LNCAP (cell line): ENCODE measurements around the gene SNX9.

Experiments used
- TF ChIP-seq, protein P1 (sequence below): fragments of 450-650 bp; IDR thresholded peaks from 2 replicates; pipeline ENCODE4 v1.5.1; 2017; ENCODE audit warnings: mild to moderate bottlenecking

Gene SNX9

GRCh38 chr6:157925771-157926170 lies 102.7 kb downstream of the SNX9 start:
- TF ChIP-seq, protein P1, sequence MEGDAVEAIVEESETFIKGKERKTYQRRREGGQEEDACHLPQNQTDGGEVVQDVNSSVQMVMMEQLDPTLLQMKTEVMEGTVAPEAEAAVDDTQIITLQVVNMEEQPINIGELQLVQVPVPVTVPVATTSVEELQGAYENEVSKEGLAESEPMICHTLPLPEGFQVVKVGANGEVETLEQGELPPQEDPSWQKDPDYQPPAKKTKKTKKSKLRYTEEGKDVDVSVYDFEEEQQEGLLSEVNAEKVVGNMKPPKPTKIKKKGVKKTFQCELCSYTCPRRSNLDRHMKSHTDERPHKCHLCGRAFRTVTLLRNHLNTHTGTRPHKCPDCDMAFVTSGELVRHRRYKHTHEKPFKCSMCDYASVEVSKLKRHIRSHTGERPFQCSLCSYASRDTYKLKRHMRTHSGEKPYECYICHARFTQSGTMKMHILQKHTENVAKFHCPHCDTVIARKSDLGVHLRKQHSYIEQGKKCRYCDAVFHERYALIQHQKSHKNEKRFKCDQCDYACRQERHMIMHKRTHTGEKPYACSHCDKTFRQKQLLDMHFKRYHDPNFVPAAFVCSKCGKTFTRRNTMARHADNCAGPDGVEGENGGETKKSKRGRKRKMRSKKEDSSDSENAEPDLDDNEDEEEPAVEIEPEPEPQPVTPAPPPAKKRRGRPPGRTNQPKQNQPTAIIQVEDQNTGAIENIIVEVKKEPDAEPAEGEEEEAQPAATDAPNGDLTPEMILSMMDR = no peak

- TF ChIP-seq, protein P1 = no peak
These were observed 104.0 kb downstream of the SNX9 start for GRCh38 chr6:157927011-157927410.

GRCh38 chr6:157928428-157928827 lies 105.4 kb downstream of the SNX9 start:
- TF ChIP-seq, protein P1 = no peak

DNA sequence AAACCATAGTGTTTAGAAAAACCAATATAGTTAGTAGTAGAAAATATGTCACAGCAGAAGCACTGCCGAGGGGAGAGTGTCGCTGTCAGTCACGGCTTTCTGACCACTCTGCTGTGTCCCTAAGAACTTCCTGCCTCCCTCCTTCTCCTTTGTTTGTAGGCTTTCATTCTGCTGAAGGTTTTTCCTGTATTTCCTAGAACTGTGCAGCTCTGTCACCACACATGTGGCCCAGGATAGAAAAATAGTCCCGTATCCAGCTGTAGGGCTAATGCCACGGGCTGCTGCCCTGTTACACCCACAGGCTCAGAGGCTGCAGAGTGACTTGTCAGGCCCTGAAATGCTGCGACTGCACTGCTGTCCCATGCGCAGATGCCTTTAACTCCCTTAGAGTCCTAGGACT lies 106.0 kb downstream of the SNX9 start:
- TF ChIP-seq, protein P1 = no peak

DNA sequence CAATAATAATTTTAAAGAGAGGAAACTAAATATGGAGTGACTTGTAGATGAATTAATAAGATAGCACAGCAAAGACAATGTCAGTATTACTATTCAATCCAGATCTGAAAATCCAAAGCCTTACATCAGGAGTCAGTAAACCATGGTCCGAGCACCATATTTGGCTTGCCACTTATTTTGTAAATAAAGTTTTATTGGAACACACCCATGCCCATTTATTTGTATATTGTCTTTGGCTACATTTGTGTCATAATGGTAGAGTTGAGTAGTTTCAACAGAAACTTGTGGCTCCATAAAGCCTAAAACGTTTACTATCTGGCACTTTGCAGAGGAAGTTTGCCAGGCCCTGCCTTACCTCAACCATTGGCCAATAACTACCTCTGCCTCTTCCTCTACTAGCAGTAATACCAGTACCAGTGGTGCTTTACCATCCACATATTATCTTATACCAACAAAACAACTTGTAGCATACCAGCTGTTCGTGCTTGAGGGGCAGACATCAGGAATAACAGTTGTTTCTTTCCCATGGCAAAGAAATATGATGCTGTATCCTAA lies 106.8 kb downstream of the SNX9 start:
- TF ChIP-seq, protein P1 = no peak

DNA sequence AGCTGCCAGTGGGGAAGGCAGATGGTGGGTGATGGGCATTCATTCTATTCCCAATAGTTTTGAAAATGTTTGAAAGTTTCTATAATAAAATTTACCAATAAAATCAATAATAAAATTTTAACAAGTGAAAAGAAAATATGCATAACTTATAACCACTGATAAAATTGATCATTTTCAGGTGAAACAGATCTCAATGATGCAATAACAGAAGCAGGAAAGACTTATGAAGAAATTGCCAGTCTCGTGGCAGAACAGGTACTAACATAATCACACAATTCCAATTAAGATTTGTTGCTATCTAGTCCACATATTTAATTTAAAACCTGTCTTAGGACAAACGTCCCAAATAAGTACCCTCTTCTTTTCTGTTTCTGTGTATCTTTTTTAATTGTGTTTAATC lies 112.7 kb downstream of the SNX9 start:
- TF ChIP-seq, protein P1 = no peak

DNA sequence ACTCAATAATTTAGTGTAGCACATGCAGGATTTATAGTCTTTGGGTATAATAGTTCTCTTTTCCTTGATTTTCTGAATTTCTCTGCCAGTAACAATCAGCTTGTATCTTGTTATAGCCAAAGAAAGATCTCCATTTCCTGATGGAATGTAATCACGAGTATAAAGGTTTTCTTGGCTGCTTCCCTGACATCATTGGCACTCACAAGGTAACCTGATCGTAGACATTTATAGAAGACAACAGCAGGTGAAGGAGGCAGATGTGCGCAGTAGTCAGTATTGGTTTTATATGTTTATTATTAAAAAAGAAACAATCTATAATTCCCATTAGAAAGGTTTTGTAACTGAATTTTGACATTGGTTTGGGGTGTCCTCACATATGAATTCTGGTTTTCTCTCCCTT lies 114.3 kb downstream of the SNX9 start:
- TF ChIP-seq, protein P1 = no peak

- TF ChIP-seq, protein P1 = no peak
These were observed 114.9 kb downstream of the SNX9 start for GRCh38 chr6:157937916-157938315.
